Stimulated activated CD8-positive, alpha-beta memory T cell treated with anti-CD3 and anti-CD28 coated beads, Interleukin-2, amount 100 ng/mL, for 1 hour (primary cell): ENCODE data around the gene PGM2L1.
A peak's percentile ranks its signal among the peaks of the same experiment; 100 is the strongest.
"Not testable (repeated sequence)": the region's sequence is repeated elsewhere in the genome, so short reads cannot be mapped to it uniquely, and the experiment has no call there.

ENCODE experiments used
- DNase-seq, 2 donors: peaks; one replicate each; pipeline ENCODE4 v3.0.0-alpha.2; 2020; ENCODE audit warnings: low read depth in 2 of 2

The PGM2L1 gene

DNA sequence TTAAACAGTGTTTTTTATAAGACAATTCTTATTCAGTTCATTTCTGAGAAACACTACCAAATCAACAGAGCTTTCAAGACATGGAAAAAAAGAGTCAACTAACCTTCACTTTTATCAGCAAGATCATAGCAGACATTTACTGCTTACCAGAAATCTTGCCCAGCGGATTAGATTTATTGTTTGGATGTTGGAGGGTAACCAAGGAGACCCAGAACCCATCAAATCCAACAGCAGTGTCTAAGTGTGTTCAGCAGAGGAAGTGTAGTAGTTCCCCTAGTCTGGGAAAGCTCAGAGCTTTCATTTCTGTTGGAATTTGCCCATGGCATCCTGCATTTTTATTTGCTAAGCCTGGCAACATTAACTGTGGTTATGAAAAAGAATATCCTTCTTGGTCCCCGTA is 2.4 kb upstream of the PGM2L1 start:
- no peak for DNase-seq

DNA sequence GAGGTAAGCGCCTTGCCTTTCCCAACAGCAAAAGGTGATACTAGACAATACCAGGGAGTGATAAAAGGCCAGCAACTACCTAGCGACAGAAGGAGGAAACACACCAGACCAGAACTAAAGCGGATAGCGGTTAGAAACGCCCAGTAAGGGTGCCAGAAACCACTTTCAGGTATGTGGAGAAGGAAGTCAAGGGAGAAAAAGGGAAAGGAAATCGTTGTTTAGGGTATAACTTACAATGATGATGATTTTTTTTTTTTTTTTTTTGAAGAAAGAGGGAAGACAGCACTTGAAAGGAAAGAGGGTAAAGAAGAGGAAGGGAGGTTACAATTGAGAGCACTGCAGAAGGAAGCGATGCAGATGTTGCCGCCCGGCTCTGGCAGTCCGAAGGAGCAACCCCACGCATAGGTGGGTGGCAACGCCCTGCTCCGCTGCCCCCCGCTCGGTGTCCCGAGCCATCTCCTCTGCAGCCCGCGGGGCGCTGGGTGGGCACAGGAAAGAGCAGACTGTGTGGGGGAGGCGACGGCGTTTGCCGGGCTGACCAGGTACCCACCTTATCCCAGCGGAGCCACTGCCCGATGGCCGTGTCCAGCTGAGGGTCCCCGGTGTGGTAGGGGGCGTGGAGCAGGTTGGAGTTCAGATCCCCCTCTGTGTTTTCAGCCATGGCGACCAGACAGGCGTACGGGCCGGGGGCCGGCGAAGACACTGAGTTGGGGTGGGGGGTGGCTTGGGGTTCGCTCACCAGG is 561 bp downstream of the PGM2L1 start:
- peak in 1 of 2 donors; percentile 5 for DNase-seq

DNA sequence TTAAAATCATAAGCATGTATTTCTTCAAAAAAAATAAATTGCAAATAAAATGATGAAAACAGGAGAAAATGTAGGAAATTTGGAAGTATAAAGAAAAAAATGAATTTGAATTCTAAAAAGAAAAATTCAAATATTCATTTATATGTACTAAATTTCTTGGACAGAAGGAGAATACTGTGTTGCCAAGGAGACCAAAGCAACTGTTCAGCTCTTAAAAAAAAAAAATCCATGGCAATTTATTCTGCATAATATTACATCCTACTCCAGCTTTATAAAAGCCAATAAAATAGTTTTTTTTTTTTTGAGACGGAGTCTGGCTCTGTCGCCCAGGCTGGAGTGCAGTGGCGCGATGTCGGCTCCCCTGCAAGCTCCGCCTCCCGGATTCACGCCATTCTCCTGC is 6.0 kb downstream of the PGM2L1 start:
- no peak for DNase-seq

DNA sequence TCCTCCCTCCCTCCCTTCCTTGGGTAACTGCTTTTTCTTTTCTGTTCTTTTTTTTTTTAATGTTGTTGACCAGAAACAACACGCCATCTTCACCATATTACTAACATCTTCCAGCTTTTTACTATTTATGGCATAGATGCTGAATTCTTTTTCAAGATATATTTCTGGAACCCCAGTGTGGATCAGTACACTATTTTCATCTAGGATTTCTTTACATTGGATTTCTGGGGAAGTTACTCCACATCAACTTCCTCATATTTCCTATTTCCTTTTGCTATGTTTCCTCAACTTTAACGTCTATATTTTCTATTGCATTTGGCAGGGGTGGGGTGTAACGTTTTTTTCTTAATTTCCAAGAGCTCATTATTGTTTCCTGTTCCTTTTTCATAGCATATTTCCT is 7.0 kb downstream of the PGM2L1 start:
- no peak for DNase-seq

DNA sequence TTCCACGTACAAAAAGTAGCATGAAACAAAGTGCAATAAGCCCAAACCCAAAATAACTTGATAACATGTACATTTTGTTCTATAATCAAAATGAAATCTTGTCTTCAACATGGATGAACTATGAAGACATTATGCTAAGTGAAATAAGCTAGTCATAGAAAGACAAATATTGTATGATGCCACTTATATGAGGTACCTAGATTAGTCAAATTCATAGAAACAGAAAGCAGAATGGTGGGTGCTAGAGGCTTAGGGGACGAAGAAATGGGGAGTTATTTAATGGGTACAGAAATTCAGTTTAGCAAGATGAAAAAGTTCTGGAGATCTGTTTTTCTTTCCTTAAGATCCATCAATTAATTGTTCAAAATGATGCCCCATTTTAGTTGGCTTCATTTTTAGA is 7.5 kb downstream of the PGM2L1 start:
- DNase-seq: no peak

GRCh38 chr11:74388678-74389327 is 9.4 kb downstream of the PGM2L1 start:
- DNase-seq: peak; percentile 24 to 41

DNA sequence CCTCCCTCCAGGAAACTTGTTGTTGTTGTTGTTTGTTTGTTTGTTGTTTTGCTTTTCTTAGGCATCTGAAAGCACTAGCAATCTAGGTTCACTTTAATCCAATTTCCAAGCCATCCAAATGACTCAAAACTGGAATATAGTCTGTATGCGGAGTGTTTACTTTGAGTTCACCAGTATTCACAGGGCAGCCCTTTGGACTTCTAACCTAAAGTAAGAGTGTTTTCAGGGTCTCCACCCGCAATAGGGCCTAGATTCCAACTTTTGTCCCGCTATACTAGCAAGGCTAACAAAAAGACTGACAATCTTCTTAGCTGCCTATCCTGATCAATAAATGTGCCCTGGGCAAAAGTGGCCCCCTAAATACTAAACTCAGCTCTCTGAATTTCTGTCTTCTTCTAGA is 13.6 kb downstream of the PGM2L1 start:
- no peak for DNase-seq

GRCh38 chr11:74380746-74381439 is 17.3 kb downstream of the PGM2L1 start:
- DNase-seq: no peak

- DNase-seq: no peak
Measured at GRCh38 chr11:74377689-74378088, 20.5 kb downstream of the PGM2L1 start.

DNA sequence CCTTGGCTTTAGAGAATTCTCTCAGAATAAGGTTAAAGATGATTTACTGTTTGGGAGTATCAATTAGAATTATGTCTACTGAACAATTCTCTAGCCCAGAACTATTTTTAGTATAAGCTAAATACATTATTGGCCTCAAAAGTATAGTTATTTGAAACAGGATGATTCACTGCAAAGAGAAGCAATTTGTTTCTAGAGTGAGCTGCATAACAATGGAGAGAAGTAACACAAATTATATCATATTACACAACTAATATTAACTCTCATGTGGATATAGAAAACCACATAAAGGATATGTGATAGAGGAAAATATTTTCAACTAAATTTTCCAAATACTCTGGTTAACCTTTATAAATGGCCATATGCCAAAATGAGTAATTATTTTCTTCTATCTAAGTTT is 24.9 kb downstream of the PGM2L1 start:
- no peak for DNase-seq

DNA sequence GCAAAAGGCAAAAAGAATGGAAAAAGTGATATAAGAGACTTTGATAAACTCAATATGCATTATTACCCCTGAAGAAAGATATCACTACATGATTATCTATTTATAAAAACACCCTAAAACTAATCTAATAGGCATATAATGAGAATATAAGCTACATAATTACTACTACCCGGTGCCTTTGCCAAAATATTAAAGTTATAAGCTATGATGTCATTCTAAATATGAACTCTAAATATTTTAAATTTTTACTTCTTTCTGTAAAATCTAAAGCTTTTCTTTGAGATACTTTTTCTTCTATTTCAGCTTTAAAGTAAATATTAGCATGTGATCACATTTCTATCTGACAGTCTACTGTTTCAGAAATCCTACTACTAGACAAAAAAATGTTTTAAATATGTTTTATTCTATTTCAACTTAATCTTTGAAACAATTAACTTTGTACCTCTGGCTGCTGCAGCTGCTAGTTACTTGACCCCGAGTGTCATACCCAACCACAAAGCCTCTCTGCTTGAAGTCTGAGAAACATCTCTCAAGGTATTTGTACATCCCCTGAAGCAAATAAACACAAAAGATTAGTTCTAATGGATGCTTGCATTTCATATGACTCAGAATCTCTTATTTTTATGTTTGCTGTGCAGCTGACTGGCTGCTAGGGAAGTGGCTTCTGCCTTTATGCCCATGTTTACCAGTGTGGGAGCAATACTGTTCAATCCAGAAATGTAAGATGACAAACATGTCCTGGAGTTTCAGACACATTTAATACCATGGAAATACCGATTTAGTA is 26.8 kb downstream of the PGM2L1 start:
- DNase-seq: no peak

- no peak for DNase-seq
Measured at GRCh38 chr11:74370123-74370522, 28.1 kb downstream of the PGM2L1 start.

DNA sequence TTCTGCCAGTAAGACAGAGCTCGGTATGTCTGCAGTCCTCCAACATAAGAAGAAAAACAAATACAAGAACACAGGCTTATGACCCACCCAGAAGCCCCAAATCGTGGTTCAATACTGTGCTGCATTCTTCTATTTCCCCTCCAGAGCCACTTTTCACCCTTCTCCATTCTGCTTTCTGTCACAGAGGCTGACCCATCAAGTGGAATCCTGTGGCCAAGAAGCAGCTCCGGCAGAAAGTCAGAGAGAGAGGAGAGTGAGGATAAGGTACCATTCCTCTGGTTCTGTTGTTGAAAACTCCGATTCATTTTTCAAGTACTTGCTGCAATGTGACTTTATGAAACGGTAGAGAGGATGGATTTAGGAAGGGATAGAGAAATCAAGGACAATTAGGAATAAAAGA is 30.4 kb downstream of the PGM2L1 start:
- DNase-seq: no peak

- DNase-seq: no peak
Measured at GRCh38 chr11:74366576-74366975, 31.7 kb downstream of the PGM2L1 start.

DNA sequence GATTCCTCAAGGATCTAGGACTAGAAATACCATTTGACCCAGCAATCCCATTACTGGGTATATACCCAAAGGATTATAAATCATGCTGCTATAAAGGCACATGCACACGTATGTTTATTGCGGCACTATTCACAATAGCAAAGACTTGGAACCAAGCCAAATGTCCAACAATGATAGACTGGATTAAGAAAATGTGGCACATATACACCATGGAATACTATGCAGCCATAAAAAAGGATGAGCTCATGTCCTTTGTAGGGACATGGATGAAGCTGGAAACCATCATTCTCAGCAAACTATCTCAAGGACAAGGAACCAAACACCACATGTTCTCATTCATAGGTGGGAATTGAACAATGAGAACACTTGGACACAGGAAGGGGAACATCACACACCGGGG is 32.4 kb downstream of the PGM2L1 start:
- DNase-seq: not testable (repeated sequence)

DNA sequence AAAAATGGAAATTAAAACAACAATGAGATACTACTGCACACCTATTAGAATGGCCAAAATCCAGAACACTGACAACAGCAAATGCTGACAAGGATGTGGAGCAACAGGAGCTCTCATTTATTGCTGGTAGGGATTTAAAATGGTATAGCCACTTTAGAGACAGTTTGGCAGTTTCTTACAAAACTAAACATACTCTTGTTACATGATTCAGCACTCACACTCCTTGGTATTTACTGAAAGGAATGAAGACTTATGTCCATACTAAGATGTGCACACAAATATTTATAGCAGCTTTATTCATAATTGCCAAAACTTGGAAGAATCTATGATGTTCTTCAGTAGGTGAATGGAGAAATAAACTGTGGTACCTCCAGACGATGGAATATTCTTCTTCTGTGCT is 40.8 kb downstream of the PGM2L1 start:
- no peak for DNase-seq

DNA sequence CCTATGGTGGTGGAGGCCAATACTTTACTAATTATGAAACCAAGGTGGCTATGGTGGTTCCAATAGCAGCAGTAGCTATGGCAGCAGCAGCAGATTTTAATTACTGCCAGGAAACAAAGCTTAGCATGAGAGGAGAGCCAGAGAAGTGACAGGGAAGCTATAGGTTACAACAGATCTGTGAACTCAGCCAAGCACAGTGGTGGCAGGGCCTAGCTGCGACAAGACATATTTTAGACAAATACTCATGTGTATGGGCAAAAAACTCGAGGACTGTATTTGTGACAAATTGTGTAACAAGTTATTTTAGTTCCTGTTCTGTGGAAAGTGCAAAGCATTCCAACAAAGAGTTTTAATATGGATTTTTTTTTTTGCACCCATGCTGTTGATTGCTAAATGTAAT is 42.6 kb downstream of the PGM2L1 start:
- no peak for DNase-seq

DNA sequence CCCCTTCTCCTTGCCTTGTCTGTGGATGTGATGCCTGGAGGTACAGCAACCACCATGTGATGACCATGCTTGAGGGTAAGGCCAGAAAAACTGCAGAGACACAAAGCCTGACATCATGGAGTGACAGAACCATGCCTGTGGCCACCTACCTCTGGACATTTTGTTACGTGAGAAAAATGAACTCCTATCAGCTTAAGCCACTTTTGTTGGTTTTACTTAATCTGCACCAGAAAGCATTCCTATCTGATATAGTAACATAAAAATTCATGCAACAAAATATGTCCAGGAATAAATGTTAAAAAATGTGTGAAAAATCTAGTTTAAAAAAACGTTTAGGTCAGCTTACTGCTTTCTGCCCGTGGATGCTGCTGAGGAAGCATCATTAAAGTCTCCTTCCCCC is 44.2 kb downstream of the PGM2L1 start:
- no peak for DNase-seq

- DNase-seq: no peak
Measured at GRCh38 chr11:74347381-74347780, 50.9 kb downstream of the PGM2L1 start.

- DNase-seq: no peak
Measured at GRCh38 chr11:74345420-74345819, 52.8 kb downstream of the PGM2L1 start.

GRCh38 chr11:74341921-74342320 is 56.3 kb downstream of the PGM2L1 start:
- DNase-seq: no peak

GRCh38 chr11:74339619-74340018 is 58.6 kb downstream of the PGM2L1 start:
- no peak for DNase-seq
